CD4-positive, CD25-positive, alpha-beta regulatory T cell (primary cell): ENCODE results near the gene PCA3. TPM values are rescaled to one million over a fixed set of nuclear protein-coding genes. Genes with fewer than 3 reads are reported as not detected.

Experiments used
- ATAC-seq, 2 donors: fragments of 150-1000 bp; cut with Tn5 transposase; one replicate each; pipeline ENCODE4 v1.10.0; 2021; ENCODE audit warnings: low read depth in 2 of 2, moderate number of reproducible peaks in 2 of 2, moderate library complexity in 1 of 2
- DNase-seq, 3 donors: peaks; one replicate each; pipeline versions ENCODE4 v3.0.0 to v3.0.0-alpha.2; 2012 to 2022; ENCODE audit warnings: mixed read lengths in 1 of 3
- H3K27ac ChIP-seq: one replicate; pipeline ENCODE4 v1.7.0; 2013; ENCODE audit warnings: mild to moderate bottlenecking, low read length; ENCODE audit not compliant: insufficient read depth, poor library complexity, severe bottlenecking
- H3K27me3 ChIP-seq: one replicate; pipeline ENCODE4 v1.7.0; 2013; ENCODE audit warnings: low read length; ENCODE audit not compliant: control insufficient read depth, insufficient read depth
- H3K36me3 ChIP-seq: one replicate; pipeline ENCODE4 v1.7.0; 2013; ENCODE audit warnings: mild to moderate bottlenecking, low read length, moderate library complexity; ENCODE audit not compliant: control insufficient read depth, insufficient read depth
- H3K4me1 ChIP-seq: 2 replicates; pipeline ENCODE4 v1.7.0; 2013; ENCODE audit warnings: mild to moderate bottlenecking, low read length; ENCODE audit not compliant: insufficient read depth, control insufficient read depth, poor library complexity, severe bottlenecking
- H3K4me3 ChIP-seq: one replicate; pipeline ENCODE4 v1.7.0; 2013; ENCODE audit warnings: low read depth, mild to moderate bottlenecking, low read length, moderate library complexity
- H3K9me3 ChIP-seq, 2 experiments: 1 replicate in 1 of 2; 2 replicates in 1 of 2; pipeline ENCODE4 v1.7.0; 2013; ENCODE audit warnings: low read length in 2 of 2, mild to moderate bottlenecking in 1 of 2, moderate library complexity in 1 of 2; ENCODE audit not compliant: control insufficient read depth in 2 of 2
- H3K27ac Mint-ChIP-seq, 3 donors: one replicate each; pipeline ENCODE4 v1.8.0; 2020 to 2022; ENCODE audit warnings: mild to moderate bottlenecking in 3 of 3, mixed read lengths in 3 of 3, moderate library complexity in 2 of 3
- H3K27me3 Mint-ChIP-seq: one replicate; pipeline ENCODE4 v1.8.0; 2022; ENCODE audit warnings: mild to moderate bottlenecking, mixed read lengths
- H3K36me3 Mint-ChIP-seq: one replicate; pipeline ENCODE4 v1.8.0; 2020; ENCODE audit warnings: mixed read lengths
- H3K4me1 Mint-ChIP-seq, 4 donors: one replicate each; pipeline ENCODE4 v1.8.0; 2020 to 2022; ENCODE audit warnings: mixed read lengths in 4 of 4, mild to moderate bottlenecking in 1 of 4
- H3K4me3 Mint-ChIP-seq, 4 donors: one replicate each; pipeline ENCODE4 v1.8.0; 2020 to 2022; ENCODE audit warnings: mild to moderate bottlenecking in 4 of 4, mixed read lengths in 4 of 4, moderate library complexity in 3 of 4
- H3K9me3 Mint-ChIP-seq, 7 donors: one replicate each; pipeline ENCODE4 v1.8.0; 2020 to 2022; ENCODE audit warnings: mixed read lengths in 7 of 7, mild to moderate bottlenecking in 3 of 7, moderate library complexity in 2 of 7
- polyA plus RNA-seq, 4 donors: library from polyadenylated mRNA; unstranded; fragments of 300-500 nt; fragmentation: Illumina TruSeq; gene quantifications; one replicate each; pipeline ENCODE4 v1.2.3, GENCODE V29; 2021
- total RNA-seq: library from RNA; stranded (reverse); gene quantifications from one replicate; pipeline ENCODE4 v1.2.3, GENCODE V29; 2022

PCA3 gene
- total and polyA plus RNA-seq, 5 donors from 2014 or later, result not detected

- DNase-seq (no peak), ATAC-seq (no peak)
- Histone ChIP-seq H3K36me3 (no peaks in the 10 kb centered on the region), H3K27me3 (peaks cover 2% of the 10 kb centered on the region), H3K4me1 (no peaks in the 10 kb centered on the region), H3K27ac (no peak overlapping the region), H3K9me3 (no peaks in the 10 kb centered on the region), H3K4me3 (no peak overlapping the region)
- H3K4me1 Mint-ChIP-seq, result peaks cover 0 to 4% (median 0%) of the 10 kb centered on the region in 4 donors
- H3K27ac Mint-ChIP-seq, result no peak overlapping the region
- H3K36me3 Mint-ChIP-seq, result no peaks in the 10 kb centered on the region
- peaks cover 7% of the 10 kb centered on the region for H3K27me3 Mint-ChIP-seq
- H3K9me3 Mint-ChIP-seq, result peaks cover 0 to 2% (median 0%) of the 10 kb centered on the region in 7 donors
- H3K4me3 Mint-ChIP-seq, result no peak overlapping the region
Measured at GRCh38 chr9:76808636-76809035, 44.4 kb downstream of the PCA3 start.

DNA sequence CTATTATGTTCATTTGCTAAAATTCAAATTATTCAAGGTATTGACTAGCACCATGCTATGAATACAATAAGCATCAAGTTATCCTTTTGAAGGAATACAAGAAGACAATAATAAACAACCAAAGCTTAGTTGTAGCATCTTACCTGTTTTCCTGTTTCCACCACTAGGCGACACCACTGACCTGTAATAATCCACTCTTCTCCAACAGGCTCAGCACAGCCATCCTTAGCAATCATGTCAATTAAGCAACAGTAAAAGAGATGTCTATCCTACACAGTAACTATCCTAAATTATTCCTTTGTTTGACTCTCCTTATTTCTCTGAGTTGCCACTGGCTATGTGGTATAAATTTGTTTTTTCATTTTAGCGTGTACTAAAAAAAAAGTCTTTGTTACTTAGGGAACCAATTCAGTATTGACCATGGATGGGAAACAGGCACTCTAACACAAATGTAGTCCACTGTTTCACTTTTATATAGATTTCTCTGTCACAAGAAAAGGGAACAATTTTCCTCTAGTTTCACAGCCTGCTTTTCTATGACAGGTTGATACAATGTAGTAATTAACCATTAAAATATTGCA is 46.2 kb downstream of the PCA3 start:
- Mint-ChIP-seq H3K9me3 (peaks cover 0 to 2% (median 0%) of the 10 kb centered on the region in 7 donors), H3K27me3 (peaks cover 11% of the 10 kb centered on the region), H3K27ac (no peak overlapping the region), H3K36me3 (no peaks in the 10 kb centered on the region), H3K4me3 (no peak overlapping the region), H3K4me1 (peaks cover 0 to 4% (median 0%) of the 10 kb centered on the region in 4 donors)
- Histone ChIP-seq H3K27ac (no peak overlapping the region), H3K4me3 (no peak overlapping the region), H3K27me3 (peaks cover 2% of the 10 kb centered on the region), H3K36me3 (no peaks in the 10 kb centered on the region), H3K9me3 (no peaks in the 10 kb centered on the region), H3K4me1 (no peaks in the 10 kb centered on the region)
- DNase-seq (peak in 1 of 3 donors; percentile 46), ATAC-seq (no peak)

DNA sequence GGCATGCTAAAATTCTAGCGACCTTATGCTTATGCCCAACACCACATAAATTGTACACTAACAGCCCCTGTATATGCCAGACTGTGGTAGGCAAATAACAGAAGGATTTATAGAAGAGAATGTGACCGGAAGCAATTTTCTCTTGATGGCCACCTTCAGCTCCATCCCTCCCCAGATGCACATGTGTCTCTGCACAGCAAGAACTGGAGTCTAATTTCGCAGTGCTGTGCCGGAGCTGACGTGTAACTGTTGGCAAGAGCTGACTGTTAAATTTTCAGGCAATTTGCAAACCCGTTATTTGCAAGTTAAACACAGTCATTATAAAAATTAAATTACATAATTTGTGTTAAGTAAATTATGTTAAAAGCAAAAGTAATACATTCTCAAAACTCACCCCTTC is 48.4 kb downstream of the PCA3 start:
- no peaks in the 10 kb centered on the region for H3K36me3 ChIP-seq
- H3K36me3 Mint-ChIP-seq, result no peaks in the 10 kb centered on the region
- no peak overlapping the region for H3K27ac Mint-ChIP-seq
- no peak overlapping the region for H3K4me3 Mint-ChIP-seq
- H3K9me3 ChIP-seq, result no peaks in the 10 kb centered on the region
- no peak for DNase-seq
- peaks cover 11% of the 10 kb centered on the region for H3K27me3 Mint-ChIP-seq
- no peak for ATAC-seq
- no peak overlapping the region for H3K27ac ChIP-seq
- H3K4me3 ChIP-seq, result no peak overlapping the region
- H3K4me1 ChIP-seq, result no peaks in the 10 kb centered on the region
- peaks cover 0 to 4% (median 0%) of the 10 kb centered on the region in 4 donors for H3K4me1 Mint-ChIP-seq
- peaks cover 2% of the 10 kb centered on the region for H3K27me3 ChIP-seq
- H3K9me3 Mint-ChIP-seq, result peaks cover 0 to 2% (median 0%) of the 10 kb centered on the region in 7 donors

- Mint-ChIP-seq H3K36me3 (no peaks in the 10 kb centered on the region), H3K27me3 (peaks cover 12% of the 10 kb centered on the region), H3K4me3 (no peak overlapping the region), H3K4me1 (no peaks in the 10 kb centered on the region), H3K27ac (no peak overlapping the region), H3K9me3 (no peaks in the 10 kb centered on the region)
- Histone ChIP-seq H3K4me1 (no peaks in the 10 kb centered on the region), H3K4me3 (no peak overlapping the region), H3K27ac (no peak overlapping the region), H3K36me3 (no peaks in the 10 kb centered on the region), H3K9me3 (no peaks in the 10 kb centered on the region), H3K27me3 (no peaks in the 10 kb centered on the region)
- ATAC-seq (no peak), DNase-seq (no peak)
Measured at GRCh38 chr9:76817489-76817888, 53.3 kb downstream of the PCA3 start.

- Histone ChIP-seq H3K36me3 (no peaks in the 10 kb centered on the region), H3K4me1 (no peaks in the 10 kb centered on the region), H3K27me3 (no peaks in the 10 kb centered on the region), H3K4me3 (no peak overlapping the region), H3K27ac (no peak overlapping the region), H3K9me3 (no peaks in the 10 kb centered on the region)
- no peak for DNase-seq
- no peaks in the 10 kb centered on the region for H3K4me1 Mint-ChIP-seq
- ATAC-seq, result no peak
- peaks cover 12% of the 10 kb centered on the region for H3K27me3 Mint-ChIP-seq
- no peaks in the 10 kb centered on the region for H3K9me3 Mint-ChIP-seq
- H3K36me3 Mint-ChIP-seq, result no peaks in the 10 kb centered on the region
- no peak overlapping the region for H3K4me3 Mint-ChIP-seq
- no peak overlapping the region for H3K27ac Mint-ChIP-seq
Measured at GRCh38 chr9:76818271-76818670, 54.0 kb downstream of the PCA3 start.

GRCh38 chr9:76820431-76820830 is 56.2 kb downstream of the PCA3 start:
- H3K36me3 Mint-ChIP-seq, result no peaks in the 10 kb centered on the region
- H3K4me3 Mint-ChIP-seq, result no peak overlapping the region

DNA sequence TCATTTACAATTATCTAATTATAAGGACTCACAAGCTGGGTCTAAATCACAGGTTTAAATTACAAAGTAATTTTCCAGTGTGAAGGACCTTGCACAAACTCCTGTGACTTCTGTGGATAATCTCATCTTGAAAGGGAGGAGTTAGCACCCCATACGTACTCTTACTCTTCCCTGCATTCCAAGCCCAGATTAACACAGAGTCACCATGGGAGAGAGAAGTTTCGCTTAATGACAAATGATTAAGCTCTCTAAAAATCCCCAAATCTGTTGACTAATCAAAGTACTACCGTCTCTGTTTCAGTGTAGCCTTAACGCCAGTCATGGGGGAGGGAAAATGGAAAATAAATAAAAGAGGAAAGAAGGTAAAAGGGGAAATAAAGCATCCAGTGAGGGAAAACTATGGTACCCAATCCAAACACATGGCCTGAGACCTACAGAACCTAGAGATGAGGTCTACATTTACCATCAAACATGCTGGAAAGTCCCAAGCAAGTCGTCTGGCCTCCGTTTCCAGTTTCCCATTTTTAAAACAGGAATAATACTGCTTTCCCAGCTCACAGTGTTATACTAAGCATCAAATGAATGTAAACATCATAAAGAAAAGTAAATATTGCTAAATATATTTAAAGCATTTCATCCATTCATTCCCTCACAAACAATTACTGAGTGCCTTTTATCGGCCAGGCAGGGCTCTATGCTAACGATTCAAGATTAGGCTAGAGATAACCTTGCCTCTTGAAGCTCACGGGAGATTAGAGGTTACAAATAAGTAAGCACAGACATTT is 63.2 kb downstream of the PCA3 start:
- Histone ChIP-seq H3K27ac (no peak overlapping the region), H3K27me3 (no peaks in the 10 kb centered on the region), H3K4me1 (no peaks in the 10 kb centered on the region), H3K9me3 (no peaks in the 10 kb centered on the region), H3K36me3 (no peaks in the 10 kb centered on the region), H3K4me3 (no peak overlapping the region)
- Mint-ChIP-seq H3K9me3 (peaks cover 0 to 1% (median 0%) of the 10 kb centered on the region in 7 donors), H3K36me3 (no peaks in the 10 kb centered on the region), H3K4me1 (no peaks in the 10 kb centered on the region), H3K27ac (no peak overlapping the region), H3K27me3 (peaks cover 3% of the 10 kb centered on the region), H3K4me3 (no peak overlapping the region)
- DNase-seq (no peak), ATAC-seq (no peak)

More at GRCh38 chr9:76820431-76820830, 56.2 kb downstream of the PCA3 start:
- H3K9me3 ChIP-seq, result no peaks in the 10 kb centered on the region
- no peak for ATAC-seq
- no peaks in the 10 kb centered on the region for H3K9me3 Mint-ChIP-seq
- H3K4me1 Mint-ChIP-seq, result no peaks in the 10 kb centered on the region
- H3K27ac Mint-ChIP-seq, result no peak overlapping the region
- H3K36me3 ChIP-seq, result no peaks in the 10 kb centered on the region
- H3K4me1 ChIP-seq, result no peaks in the 10 kb centered on the region
- H3K27me3 ChIP-seq, result no peaks in the 10 kb centered on the region
- no peak for DNase-seq
- peaks cover 7% of the 10 kb centered on the region for H3K27me3 Mint-ChIP-seq
- no peak overlapping the region for H3K27ac ChIP-seq
- H3K4me3 ChIP-seq, result no peak overlapping the region

DNA sequence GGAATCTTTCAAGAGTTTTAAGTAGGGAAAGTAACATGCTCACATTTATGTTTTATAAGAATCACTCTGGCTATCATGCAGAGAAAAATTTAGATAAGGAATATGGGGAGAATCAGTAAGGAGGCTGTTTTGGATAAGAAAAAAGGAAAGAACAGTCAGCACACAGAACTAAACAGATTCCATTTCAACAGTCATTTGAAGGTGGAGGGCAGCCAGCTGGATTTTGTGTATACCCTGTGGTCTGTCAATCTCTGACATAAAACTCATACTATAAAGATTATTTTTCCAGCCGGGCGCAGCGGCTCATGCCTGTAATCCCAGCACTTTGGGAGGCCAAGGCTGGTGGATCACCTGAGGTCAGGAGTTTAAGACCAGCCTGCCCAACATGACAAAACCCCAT is 64.2 kb downstream of the PCA3 start:
- no peak overlapping the region for H3K27ac ChIP-seq
- Mint-ChIP-seq H3K4me3 (no peak overlapping the region), H3K27ac (no peak overlapping the region), H3K36me3 (no peaks in the 10 kb centered on the region), H3K4me1 (no peaks in the 10 kb centered on the region), H3K27me3 (peaks cover 5% of the 10 kb centered on the region), H3K9me3 (peaks cover 0 to 1% (median 0%) of the 10 kb centered on the region in 7 donors)
- H3K36me3 ChIP-seq, result no peaks in the 10 kb centered on the region
- no peaks in the 10 kb centered on the region for H3K4me1 ChIP-seq
- ATAC-seq, result no peak
- no peak overlapping the region for H3K4me3 ChIP-seq
- no peak for DNase-seq
- H3K27me3 ChIP-seq, result no peaks in the 10 kb centered on the region
- no peaks in the 10 kb centered on the region for H3K9me3 ChIP-seq
